Thyroid gland (tissue), 4 donors: Measurements from ENCODE around the gene HIVEP3.

ENCODE experiments used
- CTCF ChIP-seq, 6 experiments: fragments of 200-600 bp in 3 of 6; fragments of 450-650 bp in 3 of 6; sonication (generic) in 3 of 6; IDR thresholded peaks; one replicate each; pipeline ENCODE4 v1.5.1; 2016 to 2019; ENCODE audit warnings: antibody characterized with exemption in 6 of 6, mild to moderate bottlenecking in 2 of 6, inconsistent platforms in 1 of 6, moderate library complexity in 1 of 6
- POLR2A ChIP-seq, 2 donors: fragments of 450-650 bp; IDR thresholded peaks; one replicate each; pipeline ENCODE4 v1.6.1; 2017; ENCODE audit warnings: antibody characterized with exemption in 2 of 2, mild to moderate bottlenecking in 2 of 2, moderate library complexity in 1 of 2

DNA sequence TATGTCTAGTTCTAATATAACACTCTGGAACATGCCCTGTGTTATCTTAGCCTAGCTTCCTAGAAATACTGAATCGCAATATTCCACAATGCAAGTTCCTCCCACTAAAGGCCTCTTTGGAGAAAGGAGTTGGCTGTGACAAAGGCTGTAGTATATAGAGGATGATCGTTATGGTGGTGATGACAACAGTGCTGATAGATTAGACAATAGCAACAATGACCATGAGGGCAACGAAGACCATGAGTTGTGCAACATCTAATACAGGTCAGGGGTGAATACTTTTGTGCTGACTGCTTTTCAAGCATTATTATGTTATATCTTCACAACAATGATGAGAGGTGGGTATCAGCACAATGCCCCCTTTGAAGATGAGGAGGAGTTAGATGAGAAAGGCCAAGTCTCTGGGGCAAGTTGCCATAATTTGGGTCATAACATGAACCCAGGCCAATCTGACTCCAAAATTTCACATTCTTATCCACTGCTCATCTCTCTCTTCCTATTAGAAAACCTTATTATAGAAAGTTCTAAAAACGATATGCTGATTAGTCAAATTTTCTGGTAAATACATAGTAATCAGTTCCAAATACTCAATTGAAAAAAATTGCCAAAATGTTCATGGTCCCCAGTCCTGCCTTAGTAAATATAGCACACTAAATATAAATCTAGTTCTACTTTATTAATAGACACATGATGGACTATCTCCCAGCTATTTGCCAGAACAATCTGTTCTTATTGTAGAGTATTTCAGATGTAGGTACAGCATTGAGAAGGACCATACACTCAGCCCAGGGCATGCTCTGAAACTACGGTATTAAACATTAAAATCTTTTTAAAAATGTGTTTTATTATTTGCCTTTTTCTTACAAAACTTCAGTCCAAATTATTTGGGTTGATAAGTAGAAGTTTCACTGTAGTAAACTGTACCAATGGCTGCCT, 37.5 kb downstream of the HIVEP3 start:
- TF ChIP-seq CTCF (IDR thresholded peaks at IDR 0.05) (no peak), POLR2A (IDR thresholded peaks at IDR 0.05) (no peak)
